GM18870 (cell line): ENCODE data around the gene RAB8A.
A peak's percentile ranks its signal among the peaks of the same experiment; 100 is the strongest.

Experiments used
- ATAC-seq: cut with Tn5 transposase; IDR thresholded peaks from one replicate; pipeline ENCODE4 v1.9.1; 2021; ENCODE audit warnings: moderate library complexity; ENCODE audit not compliant: unreplicated experiment

Gene RAB8A

GRCh38 chr19:16139752-16140151, 28.1 kb downstream of the RAB8A start:
- ATAC-seq: no peak

DNA sequence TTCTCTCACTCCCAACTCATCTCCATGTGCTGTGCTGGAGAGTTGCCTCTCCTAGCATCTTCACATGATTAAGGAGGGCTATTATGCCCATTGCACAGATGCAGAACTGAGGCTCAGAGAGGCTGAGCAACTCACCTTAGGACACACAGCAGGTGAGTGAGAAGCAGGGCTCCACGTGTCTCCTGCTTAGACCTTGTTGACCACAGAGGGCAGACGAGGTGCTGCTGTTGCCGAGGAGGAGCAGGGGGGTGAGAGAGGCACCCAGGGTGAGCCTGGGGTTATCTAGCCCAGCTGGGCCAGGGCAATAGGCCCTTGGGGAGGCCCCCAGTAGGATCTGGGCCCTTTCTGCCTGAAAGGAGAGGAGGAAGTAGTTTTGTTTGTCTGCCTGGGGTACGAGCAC, 29.4 kb downstream of the RAB8A start:
- no peak for ATAC-seq

GRCh38 chr19:16142032-16142580, 30.4 kb downstream of the RAB8A start:
- ATAC-seq: no peak

GRCh38 chr19:16143399-16144215, 31.9 kb downstream of the RAB8A start, which contains the start of gene HSH2D:
HSH2D (plus strand) TSS chr19:16143685; CDS start chr19:16148751, 5,066 bp downstream.
- ATAC-seq: peak; percentile 40

GRCh38 chr19:16144216-16144581, 32.5 kb downstream of the RAB8A start:
- ATAC-seq: no peak

DNA sequence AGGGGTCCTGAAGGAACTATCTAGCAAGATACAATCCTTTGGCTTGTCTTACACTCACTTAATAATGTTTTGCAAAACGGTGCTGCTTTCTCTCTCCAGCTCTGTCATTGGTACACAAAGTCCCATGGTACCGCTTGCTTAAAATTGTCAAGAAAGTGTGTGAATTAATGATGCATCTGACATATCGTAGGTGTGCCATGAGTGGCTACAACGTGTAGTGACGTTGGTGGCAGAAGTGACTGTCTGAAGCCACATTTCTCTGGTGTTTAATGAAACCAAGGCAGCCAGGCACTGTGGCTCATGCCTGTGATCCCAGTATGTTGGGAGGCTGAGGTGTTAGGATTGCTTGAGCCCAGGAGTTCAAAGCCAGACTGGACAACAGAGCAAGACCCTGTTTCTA, 34.4 kb downstream of the RAB8A start:
- no peak for ATAC-seq

DNA sequence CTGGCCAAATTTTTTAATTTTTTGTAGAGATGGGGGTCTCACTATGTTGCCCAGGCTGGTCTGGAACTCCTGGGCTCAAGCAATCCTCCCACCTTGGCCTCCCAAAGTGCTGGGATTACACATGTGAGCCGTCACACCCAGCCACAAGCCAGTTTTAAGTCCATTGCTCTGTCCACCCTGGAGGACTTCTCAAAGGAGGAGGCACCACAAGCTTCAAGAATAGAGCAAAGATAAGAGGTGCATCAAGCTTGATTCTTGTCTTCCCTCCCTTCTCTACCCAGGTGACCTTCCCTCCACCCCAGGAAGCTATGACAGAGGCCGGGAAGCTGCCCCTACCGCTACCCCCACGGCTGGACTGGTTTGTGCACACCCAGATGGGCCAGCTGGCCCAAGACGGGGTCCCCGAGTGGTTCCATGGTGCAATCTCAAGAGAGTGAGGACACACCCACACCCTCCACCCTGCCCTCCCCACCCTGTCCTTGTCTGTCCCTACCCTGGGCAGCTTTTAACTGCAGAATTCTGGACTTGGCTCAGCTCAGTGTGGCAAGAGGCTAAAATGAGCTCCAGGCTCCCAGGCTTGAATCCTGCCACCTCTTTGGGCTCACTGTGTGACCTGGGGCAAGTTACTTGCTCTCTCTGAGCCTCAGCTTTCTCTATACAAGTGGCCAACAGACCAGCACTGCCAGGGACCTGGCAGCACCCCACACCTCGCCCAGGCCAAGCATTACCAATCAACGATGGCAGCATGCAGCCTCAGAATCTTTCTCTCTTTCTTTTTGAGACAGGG, 36.9 kb downstream of the RAB8A start:
- ATAC-seq: no peak

DNA sequence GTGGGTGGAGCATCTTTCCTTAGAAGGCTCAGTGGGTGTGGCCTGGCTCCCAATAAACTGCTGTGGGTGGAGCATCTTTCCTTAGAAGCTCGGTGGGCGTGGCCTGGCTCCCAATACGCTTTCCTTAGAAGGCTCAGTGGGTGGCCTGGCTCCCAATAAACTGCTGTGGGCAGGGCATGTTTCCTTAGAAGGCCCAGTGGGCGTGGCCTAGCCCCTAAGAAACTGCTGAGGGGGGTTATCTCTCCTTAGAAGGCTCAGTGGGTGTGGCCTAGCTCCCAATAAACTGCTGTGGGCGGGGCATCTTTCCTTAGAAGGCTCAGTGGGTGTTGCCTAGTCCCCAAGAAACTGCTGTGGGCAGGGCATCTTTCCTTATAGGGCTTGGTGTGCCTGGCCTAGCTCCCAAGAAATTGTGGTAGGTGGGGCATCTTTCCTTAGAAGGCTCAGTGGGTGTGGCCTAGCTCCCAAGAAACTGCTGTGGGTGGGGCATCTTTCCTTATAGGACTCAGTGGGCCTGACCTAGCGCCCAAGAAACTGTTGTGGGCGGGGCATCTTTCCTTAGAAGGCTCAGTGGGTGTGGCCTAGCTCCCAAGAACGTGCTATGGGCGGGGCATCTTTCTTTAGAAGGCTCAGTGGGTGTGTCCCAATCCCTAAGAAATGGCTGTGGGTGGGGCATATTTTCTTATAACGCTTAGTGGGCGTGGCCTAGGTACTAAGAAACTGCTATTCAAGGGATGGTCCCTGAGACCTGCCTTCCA, 42.1 kb downstream of the RAB8A start:
- no peak for ATAC-seq

- no peak for ATAC-seq
Measured at GRCh38 chr19:16154557-16154956, 42.9 kb downstream of the RAB8A start.

GRCh38 chr19:16155128-16155527, 43.4 kb downstream of the RAB8A start:
- no peak for ATAC-seq

- ATAC-seq: no peak
Measured at GRCh38 chr19:16156904-16157303, 45.2 kb downstream of the RAB8A start.

DNA sequence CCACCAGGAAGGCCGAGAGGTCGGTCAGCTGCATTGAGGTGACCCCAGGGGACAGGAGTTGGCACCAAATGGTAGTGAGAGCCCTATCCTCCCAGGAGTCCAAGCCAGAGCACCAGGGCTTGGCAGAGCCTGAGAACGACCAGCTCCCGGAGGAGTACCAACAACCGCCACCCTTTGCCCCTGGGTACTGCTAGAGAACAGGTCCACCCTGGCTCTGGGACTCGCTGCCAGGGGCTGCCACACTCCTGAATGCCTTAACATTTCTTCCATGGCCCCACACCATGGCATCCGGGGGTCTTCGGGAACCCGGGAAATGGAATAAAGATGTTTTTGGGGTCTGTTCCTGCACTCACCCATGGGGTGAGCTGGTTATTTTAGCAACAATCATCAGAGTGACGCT, 45.9 kb downstream of the RAB8A start:
- no peak for ATAC-seq

DNA sequence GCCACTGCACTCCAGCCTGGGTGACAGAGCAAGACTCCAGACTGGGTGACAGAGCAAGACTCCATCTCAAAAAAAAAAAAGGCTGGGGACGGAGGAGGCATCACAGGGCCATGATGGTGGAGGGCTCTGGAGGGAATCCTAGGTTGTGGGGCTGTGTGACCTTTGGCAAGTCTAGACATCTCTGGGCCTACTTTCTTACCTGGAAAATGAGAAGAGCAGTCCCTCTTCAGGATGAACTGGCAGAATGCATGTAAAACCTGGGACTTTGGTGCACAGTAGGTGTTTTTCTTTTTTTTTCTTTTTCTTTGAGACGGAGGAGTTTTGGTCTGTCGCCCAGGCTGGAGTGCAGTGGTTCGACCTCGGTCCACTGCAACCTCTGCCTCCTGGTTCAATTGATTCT, 48.0 kb downstream of the RAB8A start:
- no peak for ATAC-seq

- no peak for ATAC-seq
Measured at GRCh38 chr19:16160445-16160942, 48.8 kb downstream of the RAB8A start.

- ATAC-seq: no peak
Measured at GRCh38 chr19:16160943-16161560, 49.4 kb downstream of the RAB8A start.

- ATAC-seq: no peak
Measured at GRCh38 chr19:16161840-16162239, 50.2 kb downstream of the RAB8A start.

- ATAC-seq: no peak
Measured at GRCh38 chr19:16164222-16164890, 52.7 kb downstream of the RAB8A start.

GRCh38 chr19:16166417-16166816, 54.7 kb downstream of the RAB8A start:
- ATAC-seq: no peak

- no peak for ATAC-seq
Measured at GRCh38 chr19:16167055-16167454, 55.4 kb downstream of the RAB8A start.

GRCh38 chr19:16168465-16169081, 56.9 kb downstream of the RAB8A start:
- no peak for ATAC-seq
